Caco-2 (cell line): Measurements from ENCODE around the gene GP5. TPM values are rescaled to one million over a fixed set of nuclear protein-coding genes. Genes with fewer than 3 reads are reported as not detected.

Experiments
- BruUV-seq: library from RNA; stranded (reverse); fragments of 400-500 nt; replicated peaks from 2 replicates; lab custom pipeline; 2021; lab: Mats Ljungman, UMichigan
- CTCF ChIA-PET: fragments of 300-600 bp; sonication (Branson Sonifier 250); formaldehyde crosslinking; loops from one replicate; lab custom pipeline; 2022; ENCODE audit warnings: antibody characterized with exemption; lab: Charles Lee
- POLR2A ChIA-PET: fragments of 300-600 bp; sonication (Branson Sonifier 250); formaldehyde crosslinking; loops from one replicate; lab custom pipeline; 2022; ENCODE audit warnings: antibody characterized with exemption; lab: Charles Lee
- DNase-seq, 2 experiments: peaks; one replicate each; pipeline versions ENCODE4 v3.0.0 to v3.0.0-alpha.2; 2020 to 2022
- H3K27me3 ChIP-seq: replicated peaks from 2 replicates; pipeline ENCODE4 v1.6.0; 2011; ENCODE audit warnings: low read length; ENCODE audit not compliant: control insufficient read depth, insufficient read depth
- H3K36me3 ChIP-seq: 2 replicates; pipeline ENCODE4 v1.5.1; 2011; ENCODE audit warnings: low read length; ENCODE audit not compliant: control insufficient read depth, insufficient read depth
- H3K4me1 ChIP-seq: fragments of 250-450 bp; sonication (Bioruptor Pico); 2 replicates; pipeline ENCODE4 v1.5.1; 2020; ENCODE audit warnings: mild to moderate bottlenecking
- H3K4me3 ChIP-seq: 2 replicates; pipeline ENCODE4 v1.5.1; 2011; ENCODE audit warnings: low read depth, mild to moderate bottlenecking, control low read depth, low read length
- H3K9me3 ChIP-seq: fragments of 250-450 bp; sonication (Bioruptor Pico); 2 replicates; pipeline ENCODE4 v1.5.1; 2020; ENCODE audit warnings: mild to moderate bottlenecking, moderate library complexity
- H3K27ac Mint-ChIP-seq: one replicate; pipeline ENCODE4 v1.8.0; 2022; ENCODE audit warnings: mixed read lengths; ENCODE audit not compliant: unreplicated experiment
- H3K27me3 Mint-ChIP-seq: one replicate; pipeline ENCODE4 v1.8.0; 2022; ENCODE audit warnings: mixed read lengths; ENCODE audit not compliant: insufficient read depth, unreplicated experiment
- H3K36me3 Mint-ChIP-seq: one replicate; pipeline ENCODE4 v1.8.0; 2022; ENCODE audit warnings: mild to moderate bottlenecking, mixed read lengths; ENCODE audit not compliant: insufficient read depth, unreplicated experiment
- H3K4me1 Mint-ChIP-seq: one replicate; pipeline ENCODE4 v1.8.0; 2022; ENCODE audit warnings: low read depth, mixed read lengths; ENCODE audit not compliant: unreplicated experiment
- H3K4me3 Mint-ChIP-seq: one replicate; pipeline ENCODE4 v1.8.0; 2022; ENCODE audit warnings: mild to moderate bottlenecking, moderate library complexity, mixed read lengths; ENCODE audit not compliant: unreplicated experiment
- H3K9me3 Mint-ChIP-seq: one replicate; pipeline ENCODE4 v1.8.0; 2022; ENCODE audit warnings: mixed read lengths; ENCODE audit not compliant: unreplicated experiment
- CTCF ChIP-seq, 2 experiments: fragments of 200-600 bp in 1 of 2; IDR thresholded peaks; 1 replicate in 1 of 2; 2 replicates in 1 of 2; pipeline versions ENCODE4 v1.5.1 to v1.8.0; 2011 to 2022; ENCODE audit warnings: antibody characterized with exemption in 1 of 2, control low read depth in 1 of 2, inconsistent platforms in 1 of 2, low read depth in 1 of 2, low read length in 1 of 2, mild to moderate bottlenecking in 1 of 2, moderate library complexity in 1 of 2; ENCODE audit not compliant: insufficient read depth in 1 of 2, severe bottlenecking in 1 of 2, unreplicated experiment in 1 of 2
- intact Hi-C: fragments of 100-400 bp; cut with micrococcal nuclease; formaldehyde crosslinking; loops from one replicate; pipeline ENCODE4 v1.10.0; 2022; ENCODE audit not compliant: unreplicated experiment
- total RNA-seq: library from RNA; stranded (reverse); gene quantifications from 2 replicates; pipeline ENCODE4 v1.2.3, GENCODE V29; 2022

Gene GP5
- total RNA-seq, 1 experiment from 2014 or later = 0.25 TPM

GRCh38 chr3:194383276-194383940, 15.7 kb downstream of the GP5 start:
- TF ChIP-seq CTCF (IDR thresholded peaks at IDR 0.05; ENCODE audit: insufficient read depth in 1 of 2, low read depth in 1 of 2, low read length in 1 of 2, severe bottlenecking in 1 of 2, unreplicated experiment in 1 of 2) = no peak
- H3K27me3 Mint-ChIP-seq = no peaks in the 10 kb centered on the region
- DNase-seq = no peak
- intact Hi-C loops = no loop called here
- H3K4me3 Mint-ChIP-seq = no peak overlapping the region
- no peak overlapping the region for H3K27ac Mint-ChIP-seq
- H3K27me3 ChIP-seq = no peaks in the 10 kb centered on the region; the same call in 1 of the 2 replicates
- ChIA-PET CTCF (no interaction called here), POLR2A (interaction anchor here (0.6 kb wide), 1 partner anchor 1549 kb away, joined by 10 read pairs; no protein-coding TSS in a partner anchor)
- peaks cover 11% of the 10 kb centered on the region for H3K4me1 Mint-ChIP-seq
- no peak overlapping the region for H3K4me3 ChIP-seq
- H3K36me3 Mint-ChIP-seq = no peaks in the 10 kb centered on the region
- H3K36me3 ChIP-seq = no peaks in the 10 kb centered on the region
- BruUV-seq = no TSS peak
- peaks cover 11% of the 10 kb centered on the region for H3K4me1 ChIP-seq
- H3K9me3 Mint-ChIP-seq = no peaks in the 10 kb centered on the region
- H3K9me3 ChIP-seq = no peaks in the 10 kb centered on the region

- Mint-ChIP-seq H3K36me3 (no peaks in the 10 kb centered on the region), H3K27me3 (no peaks in the 10 kb centered on the region), H3K9me3 (no peaks in the 10 kb centered on the region), H3K27ac (no peak overlapping the region), H3K4me1 (peaks cover 11% of the 10 kb centered on the region), H3K4me3 (no peak overlapping the region)
- intact Hi-C loops = no loop called here
- DNase-seq = no peak
- H3K36me3 ChIP-seq = no peaks in the 10 kb centered on the region
- POLR2A ChIA-PET = no interaction called here
- H3K27me3 ChIP-seq = no peaks in the 10 kb centered on the region; the same call in 1 of the 2 replicates
- no peak for TF ChIP-seq CTCF (IDR thresholded peaks at IDR 0.05; ENCODE audit: insufficient read depth in 1 of 2, low read depth in 1 of 2, low read length in 1 of 2, severe bottlenecking in 1 of 2, unreplicated experiment in 1 of 2)
- CTCF ChIA-PET = no interaction called here
- no TSS peak for BruUV-seq
- H3K9me3 ChIP-seq = no peaks in the 10 kb centered on the region
- H3K4me1 ChIP-seq = peaks cover 11% of the 10 kb centered on the region
- no peak overlapping the region for H3K4me3 ChIP-seq
These were observed 16.2 kb downstream of the GP5 start for GRCh38 chr3:194382892-194383223.

GRCh38 chr3:194382196-194382891, 16.7 kb downstream of the GP5 start:
- no peaks in the 10 kb centered on the region; the same call in 1 of the 2 replicates for H3K27me3 ChIP-seq
- DNase-seq = no peak
- Mint-ChIP-seq H3K4me3 (no peak overlapping the region), H3K4me1 (peaks cover 11% of the 10 kb centered on the region), H3K27ac (no peak overlapping the region), H3K36me3 (no peaks in the 10 kb centered on the region), H3K9me3 (no peaks in the 10 kb centered on the region), H3K27me3 (no peaks in the 10 kb centered on the region)
- no TSS peak for BruUV-seq
- no peak for TF ChIP-seq CTCF (IDR thresholded peaks at IDR 0.05; ENCODE audit: insufficient read depth in 1 of 2, low read depth in 1 of 2, low read length in 1 of 2, severe bottlenecking in 1 of 2, unreplicated experiment in 1 of 2)
- intact Hi-C loops = no loop called here
- ChIA-PET CTCF (no interaction called here), POLR2A (no interaction called here)
- H3K4me3 ChIP-seq = no peak overlapping the region
- no peaks in the 10 kb centered on the region for H3K36me3 ChIP-seq
- H3K9me3 ChIP-seq = no peaks in the 10 kb centered on the region
- H3K4me1 ChIP-seq = peaks cover 11% of the 10 kb centered on the region
